HG02970 (cell line): Measurements from ENCODE around the gene TEX11.
"Not testable (repeated sequence)": the region's sequence is repeated elsewhere in the genome, so short reads cannot be mapped to it uniquely, and the experiment has no call there.

Experiments
- ATAC-seq: cut with Tn5 transposase; IDR thresholded peaks from one replicate; pipeline ENCODE4 v1.9.1; 2021; ENCODE audit warnings: mild to moderate bottlenecking, moderate library complexity, moderate number of reproducible peaks; ENCODE audit not compliant: unreplicated experiment, low FRiP score

TEX11 gene

GRCh38 chrX:70618467-70618866 is 290.0 kb downstream of the TEX11 start:
- no peak for ATAC-seq

- no peak for ATAC-seq
These were observed 295.2 kb downstream of the TEX11 start for GRCh38 chrX:70613295-70613694.

- ATAC-seq, result no peak
These were observed 303.2 kb downstream of the TEX11 start for GRCh38 chrX:70605352-70605751.

- no peak for ATAC-seq
These were observed 316.4 kb downstream of the TEX11 start for GRCh38 chrX:70592091-70592490.

- ATAC-seq, result not testable (repeated sequence)
These were observed 321.4 kb downstream of the TEX11 start for GRCh38 chrX:70587158-70587557.

GRCh38 chrX:70577442-70577841 is 331.1 kb downstream of the TEX11 start:
- no peak for ATAC-seq

- ATAC-seq, result not testable (repeated sequence)
These were observed 338.5 kb downstream of the TEX11 start for GRCh38 chrX:70569922-70570576.

GRCh38 chrX:70554948-70555347 is 353.6 kb downstream of the TEX11 start:
- no peak for ATAC-seq

GRCh38 chrX:70554523-70554922 is 354.0 kb downstream of the TEX11 start:
- no peak for ATAC-seq

- ATAC-seq, result no peak
These were observed 354.4 kb downstream of the TEX11 start for GRCh38 chrX:70554081-70554480.

- no peak for ATAC-seq
These were observed 355.0 kb downstream of the TEX11 start for GRCh38 chrX:70553516-70553915.

GRCh38 chrX:70552130-70552704 is 356.3 kb downstream of the TEX11 start:
- ATAC-seq, result no peak

GRCh38 chrX:70549429-70549828 is 359.1 kb downstream of the TEX11 start:
- no peak for ATAC-seq

GRCh38 chrX:70535198-70535597 is 373.3 kb downstream of the TEX11 start:
- ATAC-seq, result no peak

GRCh38 chrX:70527610-70528345 is 380.7 kb downstream of the TEX11 start:
- no peak for ATAC-seq

- ATAC-seq, result no peak
These were observed 381.5 kb downstream of the TEX11 start for GRCh38 chrX:70527053-70527452.

GRCh38 chrX:70525733-70526132 is 382.8 kb downstream of the TEX11 start:
- no peak for ATAC-seq

GRCh38 chrX:70515692-70516091 is 392.8 kb downstream of the TEX11 start:
- ATAC-seq, result not testable (repeated sequence)

GRCh38 chrX:70515270-70515669 is 393.2 kb downstream of the TEX11 start:
- ATAC-seq, result not testable (repeated sequence)

GRCh38 chrX:70509078-70509477 is 399.4 kb downstream of the TEX11 start:
- no peak for ATAC-seq

GRCh38 chrX:70508296-70508911 is 400.1 kb downstream of the TEX11 start:
- no peak for ATAC-seq
